SK-N-SH (cell line): ENCODE results near the gene TPH2. TPM values are rescaled to one million over a fixed set of nuclear protein-coding genes. Genes with fewer than 3 reads are reported as not detected.
A peak's percentile ranks its signal among the peaks of the same experiment; 100 is the strongest.

ENCODE experiments used
- CTCF ChIA-PET: fragments of 300-600, 350-600 bp; formaldehyde crosslinking; extraction: SDS; loops from one replicate; lab custom pipeline; 2021; lab: Yijun Ruan, JAX
- POLR2A ChIA-PET: fragments of 350-600 bp; sonication (Branson Sonifier 250); formaldehyde crosslinking; extraction: SDS; loops from one replicate; lab custom pipeline; 2020; ENCODE audit warnings: antibody characterized with exemption, inconsistent platforms; lab: Yijun Ruan, JAX
- DNase-seq: peaks from one replicate; pipeline ENCODE4 v3.0.0; 2012
- H2AFZ ChIP-seq: fragments of 200-600 bp; sonication (generic); 2 replicates; pipeline ENCODE4 v1.8.1; 2016; ENCODE audit warnings: antibody characterized with exemption, mild to moderate bottlenecking, low read depth
- H3F3A ChIP-seq: fragments of 200-600 bp; sonication (generic); replicated peaks from 2 replicates; pipeline ENCODE3; 2016; ENCODE audit warnings: antibody characterized with exemption, mild to moderate bottlenecking; ENCODE audit not compliant: insufficient read depth
- H3K27ac ChIP-seq, 2 experiments: fragments of 200-500 bp in 1 of 2; fragments of 200-600 bp in 1 of 2; sonication (Bioruptor generic) in 1 of 2; sonication (generic), shearing (Covaris generic) in 1 of 2; 2 replicates each; pipeline versions ENCODE4 v1.5.1 to v1.6.1; 2014 to 2016; ENCODE audit warnings: low read depth in 2 of 2, inconsistent platforms in 1 of 2, low read length in 1 of 2, mild to moderate bottlenecking in 1 of 2, mixed read lengths in 1 of 2
- H3K27me3 ChIP-seq: fragments of 200-600 bp; sonication (generic), shearing (Covaris generic); 2 replicates; pipeline ENCODE4 v1.6.1; 2016; ENCODE audit warnings: mixed run types; ENCODE audit not compliant: insufficient read depth
- H3K36me3 ChIP-seq, 2 experiments: fragments of 200-500 bp in 1 of 2; fragments of 200-600 bp in 1 of 2; sonication (Bioruptor generic) in 1 of 2; sonication (generic) in 1 of 2; replicated peaks in 1 of 2; 2 replicates each; pipeline versions ENCODE3 to v1.5.1; 2014 to 2016; ENCODE audit warnings: low read length in 1 of 2, mild to moderate bottlenecking in 1 of 2; ENCODE audit not compliant: insufficient read depth in 2 of 2, control insufficient read depth in 1 of 2
- H3K4me1 ChIP-seq, 2 experiments: fragments of 200-500 bp in 1 of 2; fragments of 200-600 bp in 1 of 2; sonication (Bioruptor generic) in 1 of 2; sonication (generic), shearing (Covaris generic) in 1 of 2; 2 replicates each; pipeline versions ENCODE4 v1.5.1 to v1.6.1; 2014 to 2016; ENCODE audit warnings: low read depth in 1 of 2, low read length in 1 of 2, mixed run types in 1 of 2; ENCODE audit not compliant: insufficient read depth in 2 of 2, control insufficient read depth in 1 of 2
- H3K4me2 ChIP-seq: fragments of 200-600 bp; sonication (generic), shearing (Covaris generic); 2 replicates; pipeline ENCODE4 v1.6.1; 2017; ENCODE audit warnings: mixed run types
- H3K4me3 ChIP-seq, 2 experiments: fragments of 200-500 bp in 1 of 2; fragments of 200-600 bp in 1 of 2; sonication (Bioruptor generic) in 1 of 2; sonication (generic), shearing (Covaris generic) in 1 of 2; 2 replicates each; pipeline versions ENCODE4 v1.5.1 to v1.8.1; 2014 to 2016; ENCODE audit warnings: low read depth in 2 of 2, inconsistent platforms in 1 of 2, low read length in 1 of 2, mild to moderate bottlenecking in 1 of 2, mixed read lengths in 1 of 2, moderate library complexity in 1 of 2
- H3K79me2 ChIP-seq: fragments of 200-600 bp; sonication (generic); 2 replicates; pipeline ENCODE4 v1.8.1; 2017; ENCODE audit warnings: mild to moderate bottlenecking; ENCODE audit not compliant: insufficient read depth
- H3K9ac ChIP-seq: fragments of 200-600 bp; sonication (generic); 2 replicates; pipeline ENCODE4 v1.6.1; 2017; ENCODE audit warnings: mixed run types
- H3K9me2 ChIP-seq: fragments of 200-600 bp; sonication (generic); 2 replicates; pipeline ENCODE4 v1.6.1; 2017; ENCODE audit warnings: mixed run types
- H3K9me3 ChIP-seq: fragments of 200-600 bp; sonication (generic); 2 replicates; pipeline ENCODE4 v1.6.1; 2017; ENCODE audit warnings: mixed run types, mild to moderate bottlenecking, moderate library complexity
- H4K20me1 ChIP-seq: fragments of 200-600 bp; sonication (generic); 2 replicates; pipeline ENCODE4 v1.6.1; 2017; ENCODE audit warnings: mild to moderate bottlenecking, mixed run types; ENCODE audit not compliant: insufficient read depth
- ELF1 ChIP-seq: IDR thresholded peaks from 2 replicates; pipeline ENCODE4 v1.4.0; 2012
- EP300 ChIP-seq, 2 experiments: IDR thresholded peaks; 2 replicates each; pipeline versions ENCODE4 v1.4.0 to v1.6.1; 2012; ENCODE audit warnings: borderline replicate concordance in 1 of 2, low read depth in 1 of 2, low read length in 1 of 2
- EZH2phosphoT487 ChIP-seq: fragments of 200-600 bp; sonication (generic); IDR thresholded peaks from 2 replicates; pipeline ENCODE4 v1.6.1; 2017; ENCODE audit warnings: low read depth, mixed run types, mild to moderate bottlenecking, antibody characterized with exemption, moderate library complexity, borderline replicate concordance
- FOSL2 ChIP-seq: IDR thresholded peaks from 2 replicates; pipeline ENCODE4 v1.4.0; 2012; ENCODE audit warnings: low read depth, mild to moderate bottlenecking, moderate library complexity, borderline replicate concordance
- FOXJ3 ChIP-seq: sonication (generic); formaldehyde crosslinking; IDR thresholded peaks from 2 replicates; pipeline ENCODE4 v1.5.1; 2020; ENCODE audit warnings: mild to moderate bottlenecking, missing genetic modification reagents
- FOXM1 ChIP-seq: IDR thresholded peaks from 2 replicates; pipeline ENCODE4 v1.4.0; 2012; ENCODE audit warnings: low read depth, mild to moderate bottlenecking
- GATA2 ChIP-seq: sonication (generic); formaldehyde crosslinking; IDR thresholded peaks from 2 replicates; pipeline ENCODE4 v1.5.0; 2020; ENCODE audit warnings: mild to moderate bottlenecking, missing genetic modification reagents
- JUND ChIP-seq: IDR thresholded peaks from 2 replicates; pipeline ENCODE4 v1.4.0; 2012
- MEF2A ChIP-seq: IDR thresholded peaks from 2 replicates; pipeline ENCODE4 v1.4.0; 2012; ENCODE audit warnings: low read depth, borderline replicate concordance
- MXI1 ChIP-seq: IDR thresholded peaks from 2 replicates; pipeline ENCODE4 v1.6.1; 2012; ENCODE audit warnings: mild to moderate bottlenecking, low read depth, low read length, improper control_type of control experiment
- NFIC ChIP-seq: IDR thresholded peaks from 2 replicates; pipeline ENCODE4 v1.4.0; 2012; ENCODE audit warnings: borderline replicate concordance
- NRF1 ChIP-seq: IDR thresholded peaks from 2 replicates; pipeline ENCODE4 v1.6.1; 2012; ENCODE audit warnings: low read depth, mild to moderate bottlenecking, low read length
- POLR2AphosphoS5 ChIP-seq: IDR thresholded peaks from 2 replicates; pipeline ENCODE4 v1.6.1; 2012; ENCODE audit warnings: low read depth, low read length
- RFX5 ChIP-seq: IDR thresholded peaks from 2 replicates; pipeline ENCODE4 v1.6.1; 2012; ENCODE audit warnings: mild to moderate bottlenecking, improper control_type of control experiment, low read length
- SIN3A ChIP-seq: IDR thresholded peaks from 2 replicates; pipeline ENCODE4 v1.6.1; 2012; ENCODE audit warnings: low read depth, mild to moderate bottlenecking, low read length, moderate library complexity, borderline replicate concordance
- TAF1 ChIP-seq: IDR thresholded peaks from 2 replicates; pipeline ENCODE4 v1.6.1; 2012; ENCODE audit warnings: low read depth, mild to moderate bottlenecking, low read length, moderate library complexity, borderline replicate concordance
- TCF12 ChIP-seq: IDR thresholded peaks from 2 replicates; pipeline ENCODE4 v1.4.0; 2012
- TEAD4 ChIP-seq: IDR thresholded peaks from 2 replicates; pipeline ENCODE4 v1.4.0; 2012; ENCODE audit warnings: mild to moderate bottlenecking, borderline replicate concordance; ENCODE audit not compliant: insufficient read depth
- YY1 ChIP-seq: IDR thresholded peaks from 2 replicates; pipeline ENCODE4 v1.4.0; 2012; ENCODE audit warnings: low read depth, mild to moderate bottlenecking
- ZBTB33 ChIP-seq: IDR thresholded peaks from 2 replicates; pipeline ENCODE4 v1.4.0; 2012; ENCODE audit warnings: low read depth, borderline replicate concordance
- WGBS: methylation state at CpG from one replicate; pipeline ENCODE4 v1.1.6; 2017; ENCODE audit warnings: low lambda C conversion rate; 5-methylcytosine and 5-hydroxymethylcytosine counted together
- polyA plus RNA-seq, 3 experiments: library from polyadenylated mRNA; depleted of rRNA; stranded (reverse); fragments of >200 nt; gene quantifications; 2 replicates each; pipeline ENCODE4 v1.2.3, GENCODE V29; 2012
- TF ChIP-seq, protein P1 (sequence below): fragments of 150-350 bp; IDR thresholded peaks from 2 replicates; pipeline ENCODE4 v1.6.1; 2016; ENCODE audit warnings: mild to moderate bottlenecking, low read depth, low read length
- TF ChIP-seq, protein P2 (sequence below): fragments of 200-600 bp; sonication (generic); IDR thresholded peaks from 2 replicates; pipeline ENCODE4 v1.6.1; 2017; ENCODE audit warnings: antibody characterized with exemption, mild to moderate bottlenecking, moderate library complexity
- TF ChIP-seq, protein P3 (sequence below): IDR thresholded peaks from 2 replicates; pipeline ENCODE4 v1.4.0; 2012; ENCODE audit warnings: low read depth

Gene TPH2
- polyA plus RNA-seq, 1 of the 3 experiments (the other 2 are of a cell fraction): not detected

GRCh38 chr12:71938728-71939385 lies at the start of gene TPH2 (continued):
- no peak for TF ChIP-seq ZBTB33
- TF ChIP-seq, protein P1, sequence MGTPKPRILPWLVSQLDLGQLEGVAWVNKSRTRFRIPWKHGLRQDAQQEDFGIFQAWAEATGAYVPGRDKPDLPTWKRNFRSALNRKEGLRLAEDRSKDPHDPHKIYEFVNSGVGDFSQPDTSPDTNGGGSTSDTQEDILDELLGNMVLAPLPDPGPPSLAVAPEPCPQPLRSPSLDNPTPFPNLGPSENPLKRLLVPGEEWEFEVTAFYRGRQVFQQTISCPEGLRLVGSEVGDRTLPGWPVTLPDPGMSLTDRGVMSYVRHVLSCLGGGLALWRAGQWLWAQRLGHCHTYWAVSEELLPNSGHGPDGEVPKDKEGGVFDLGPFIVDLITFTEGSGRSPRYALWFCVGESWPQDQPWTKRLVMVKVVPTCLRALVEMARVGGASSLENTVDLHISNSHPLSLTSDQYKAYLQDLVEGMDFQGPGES: no peak
- no peak for TF ChIP-seq POLR2AphosphoS5
- no peak for TF ChIP-seq TCF12
- TF ChIP-seq, protein P2, sequence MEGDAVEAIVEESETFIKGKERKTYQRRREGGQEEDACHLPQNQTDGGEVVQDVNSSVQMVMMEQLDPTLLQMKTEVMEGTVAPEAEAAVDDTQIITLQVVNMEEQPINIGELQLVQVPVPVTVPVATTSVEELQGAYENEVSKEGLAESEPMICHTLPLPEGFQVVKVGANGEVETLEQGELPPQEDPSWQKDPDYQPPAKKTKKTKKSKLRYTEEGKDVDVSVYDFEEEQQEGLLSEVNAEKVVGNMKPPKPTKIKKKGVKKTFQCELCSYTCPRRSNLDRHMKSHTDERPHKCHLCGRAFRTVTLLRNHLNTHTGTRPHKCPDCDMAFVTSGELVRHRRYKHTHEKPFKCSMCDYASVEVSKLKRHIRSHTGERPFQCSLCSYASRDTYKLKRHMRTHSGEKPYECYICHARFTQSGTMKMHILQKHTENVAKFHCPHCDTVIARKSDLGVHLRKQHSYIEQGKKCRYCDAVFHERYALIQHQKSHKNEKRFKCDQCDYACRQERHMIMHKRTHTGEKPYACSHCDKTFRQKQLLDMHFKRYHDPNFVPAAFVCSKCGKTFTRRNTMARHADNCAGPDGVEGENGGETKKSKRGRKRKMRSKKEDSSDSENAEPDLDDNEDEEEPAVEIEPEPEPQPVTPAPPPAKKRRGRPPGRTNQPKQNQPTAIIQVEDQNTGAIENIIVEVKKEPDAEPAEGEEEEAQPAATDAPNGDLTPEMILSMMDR: peak; percentile 67
- no peak for TF ChIP-seq TAF1
- peak; percentile 97 for TF ChIP-seq SIN3A
- no peak for TF ChIP-seq ELF1

DNA sequence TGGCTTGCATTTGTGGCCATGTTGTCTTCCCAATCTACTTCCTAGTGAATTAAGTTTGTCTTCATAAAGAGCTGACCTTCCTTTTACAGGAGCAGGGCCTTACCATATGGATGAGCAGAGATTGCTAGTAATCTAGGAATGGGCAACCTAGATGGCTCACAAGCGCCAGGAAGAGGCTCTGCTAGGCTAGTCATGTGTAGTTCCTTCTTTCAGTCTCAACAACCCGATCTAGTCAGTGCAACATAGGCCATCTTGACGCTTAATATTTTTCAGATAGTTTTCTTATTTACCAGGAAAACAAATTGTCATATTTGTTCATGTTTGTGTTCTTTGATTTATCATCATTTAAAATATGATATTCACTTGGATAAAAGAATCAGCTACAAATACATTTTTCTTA lies 48.2 kb upstream of the TPH2 start:
- Histone ChIP-seq H3K4me3 (no peak overlapping the region), H3K9ac (no peak overlapping the region), H3K4me1 (peaks cover 0 to 10% of the 10 kb centered on the region in 2 experiments; a peak in 2 of 4 replicates), H3K79me2 (no peaks in the 10 kb centered on the region), H3K9me2 (no peaks in the 10 kb centered on the region), H2AFZ (no peak overlapping the region), H4K20me1 (no peaks in the 10 kb centered on the region; the same call in 1 of the 2 replicates), H3F3A (no peaks in the 10 kb centered on the region), H3K9me3 (no peaks in the 10 kb centered on the region), H3K27me3 (no peaks in the 10 kb centered on the region), H3K4me2 (no peak overlapping the region), H3K36me3 (peaks cover 17 to 32% of the 10 kb centered on the region in 2 experiments), H3K27ac (no peak overlapping the region)
- ChIA-PET POLR2A (no interaction called here), CTCF (no interaction called here)
- TF ChIP-seq NRF1 (no peak), FOSL2 (no peak), FOXM1 (no peak), NFIC (no peak), EZH2phosphoT487 (no peak), YY1 (no peak), EP300 (IDR thresholded peaks at IDR 0.05; ENCODE audit: borderline replicate concordance in 1 of 2, low read depth in 1 of 2, low read length in 1 of 2) (no peak), FOXJ3 (no peak), ELF1 (no peak), MXI1 (no peak), GATA2 (CRISPR knock-in tag) (no peak), RFX5 (no peak), TEAD4 (no peak), JUND (no peak), MEF2A (no peak)
- TF ChIP-seq, protein P1: no peak
- TF ChIP-seq, protein P2: no peak
- TF ChIP-seq, protein P3, sequence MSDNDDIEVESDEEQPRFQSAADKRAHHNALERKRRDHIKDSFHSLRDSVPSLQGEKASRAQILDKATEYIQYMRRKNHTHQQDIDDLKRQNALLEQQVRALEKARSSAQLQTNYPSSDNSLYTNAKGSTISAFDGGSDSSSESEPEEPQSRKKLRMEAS: no peak
- WGBS: 90% methylated on average over 3 of the region's 3 CpGs
- no peak for DNase-seq
